GM06990 (cell line): ENCODE results near the gene AMACR.
"Not testable (repeated sequence)": the region's sequence is repeated elsewhere in the genome, so short reads cannot be mapped to it uniquely, and the experiment has no call there.

Experiments
- DNase-seq: peaks from one replicate; pipeline ENCODE4 v3.0.0-alpha.2; 2011; ENCODE audit not compliant: insufficient read length; ENCODE audit errors: extremely low read depth
- H3K27me3 ChIP-seq: replicated peaks from 2 replicates; pipeline ENCODE4 v1.6.0; 2011; ENCODE audit warnings: low read length; ENCODE audit not compliant: control insufficient read depth, insufficient read depth
- H3K36me3 ChIP-seq: 2 replicates; pipeline ENCODE4 v1.5.1; 2011; ENCODE audit warnings: low read length; ENCODE audit not compliant: control insufficient read depth, insufficient read depth
- H3K4me3 ChIP-seq: replicated peaks from 2 replicates; pipeline ENCODE4 v1.5.1; 2011; ENCODE audit warnings: low read depth, mild to moderate bottlenecking, control low read depth, low read length
- CTCF ChIP-seq: IDR thresholded peaks from 2 replicates; pipeline ENCODE4 v1.5.1; 2011; ENCODE audit warnings: low read length, control low read depth, mild to moderate bottlenecking, inconsistent platforms; ENCODE audit not compliant: insufficient read depth, poor library complexity, severe bottlenecking

AMACR gene

GRCh38 chr5:33964132-33964700 lies 43.6 kb downstream of the AMACR start:
- no peaks in the 10 kb centered on the region for H3K27me3 ChIP-seq
- TF ChIP-seq CTCF, result no peak

GRCh38 chr5:33958176-33958575 lies 49.7 kb downstream of the AMACR start:
- TF ChIP-seq CTCF, result no peak
- DNase-seq, result no peak

More at GRCh38 chr5:33964132-33964700, 43.6 kb downstream of the AMACR start:
- no peak overlapping the region for H3K4me3 ChIP-seq
- peak; percentile 46 for DNase-seq
- H3K36me3 ChIP-seq, result no peaks in the 10 kb centered on the region

GRCh38 chr5:33957577-33958150 lies 50.2 kb downstream of the AMACR start:
- Histone ChIP-seq H3K36me3 (no peaks in the 10 kb centered on the region), H3K4me3 (no peak overlapping the region), H3K27me3 (no peaks in the 10 kb centered on the region)
- DNase-seq, result no peak
- TF ChIP-seq CTCF, result no peak

More at GRCh38 chr5:33958176-33958575, 49.7 kb downstream of the AMACR start:
- Histone ChIP-seq H3K27me3 (no peaks in the 10 kb centered on the region), H3K36me3 (no peaks in the 10 kb centered on the region), H3K4me3 (no peak overlapping the region)

- not testable (repeated sequence) for H3K4me3 ChIP-seq, DNase-seq, H3K36me3 ChIP-seq, H3K27me3 ChIP-seq
Observed at GRCh38 chr5:33952175-33952574, 55.7 kb downstream of the AMACR start.

- Histone ChIP-seq H3K36me3 (no peaks in the 10 kb centered on the region), H3K27me3 (no peaks in the 10 kb centered on the region), H3K4me3 (no peak overlapping the region)
- DNase-seq, result no peak
- no peak for TF ChIP-seq CTCF
Observed at GRCh38 chr5:33944543-33945132, 63.2 kb downstream of the AMACR start.

- Histone ChIP-seq H3K27me3 (no peaks in the 10 kb centered on the region), H3K4me3 (no peak overlapping the region), H3K36me3 (no peaks in the 10 kb centered on the region)
- DNase-seq, result no peak
- no peak for TF ChIP-seq CTCF
Observed at GRCh38 chr5:33941090-33941489, 66.8 kb downstream of the AMACR start.
